Uterus (tissue), 2 donors: ENCODE data around the gene TTLL4.

Experiments
- POLR2A ChIP-seq, 2 donors: fragments of 450-650 bp; IDR thresholded peaks; one replicate each; pipeline ENCODE4 v1.6.1; 2016; ENCODE audit warnings: antibody characterized with exemption in 2 of 2, mild to moderate bottlenecking in 1 of 2, moderate library complexity in 1 of 2
- TF ChIP-seq, protein P1 (sequence below), 4 experiments: fragments of 200-600 bp in 2 of 4; fragments of 450-650 bp in 2 of 4; sonication (generic) in 2 of 4; IDR thresholded peaks; one replicate each; pipeline ENCODE4 v1.5.1; 2016 to 2019; ENCODE audit warnings: antibody characterized with exemption in 4 of 4, mild to moderate bottlenecking in 2 of 4, moderate library complexity in 1 of 4

GRCh38 chr2:218761795-218762194 is 51.2 kb downstream of the TTLL4 start:
- TF ChIP-seq, protein P1, sequence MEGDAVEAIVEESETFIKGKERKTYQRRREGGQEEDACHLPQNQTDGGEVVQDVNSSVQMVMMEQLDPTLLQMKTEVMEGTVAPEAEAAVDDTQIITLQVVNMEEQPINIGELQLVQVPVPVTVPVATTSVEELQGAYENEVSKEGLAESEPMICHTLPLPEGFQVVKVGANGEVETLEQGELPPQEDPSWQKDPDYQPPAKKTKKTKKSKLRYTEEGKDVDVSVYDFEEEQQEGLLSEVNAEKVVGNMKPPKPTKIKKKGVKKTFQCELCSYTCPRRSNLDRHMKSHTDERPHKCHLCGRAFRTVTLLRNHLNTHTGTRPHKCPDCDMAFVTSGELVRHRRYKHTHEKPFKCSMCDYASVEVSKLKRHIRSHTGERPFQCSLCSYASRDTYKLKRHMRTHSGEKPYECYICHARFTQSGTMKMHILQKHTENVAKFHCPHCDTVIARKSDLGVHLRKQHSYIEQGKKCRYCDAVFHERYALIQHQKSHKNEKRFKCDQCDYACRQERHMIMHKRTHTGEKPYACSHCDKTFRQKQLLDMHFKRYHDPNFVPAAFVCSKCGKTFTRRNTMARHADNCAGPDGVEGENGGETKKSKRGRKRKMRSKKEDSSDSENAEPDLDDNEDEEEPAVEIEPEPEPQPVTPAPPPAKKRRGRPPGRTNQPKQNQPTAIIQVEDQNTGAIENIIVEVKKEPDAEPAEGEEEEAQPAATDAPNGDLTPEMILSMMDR (IDR thresholded peaks at IDR 0.05): no peak
- no peak for TF ChIP-seq POLR2A (IDR thresholded peaks at IDR 0.05)
